B cell (primary cell): ENCODE data around the gene PPP2R2C. TPM values are rescaled to one million over a fixed set of nuclear protein-coding genes. Genes with fewer than 3 reads are reported as not detected.

ENCODE experiments used
- ATAC-seq: fragments of 200-7000 bp; cut with Tn5 transposase; one replicate; pipeline ENCODE4 v1.10.0; 2021; ENCODE audit warnings: low read depth, mild to moderate bottlenecking, moderate number of reproducible peaks, moderate library complexity
- CTCF ChIA-PET: fragments of 350-600 bp; sonication (Branson Sonifier 250); formaldehyde crosslinking; loops from one replicate; lab custom pipeline; 2021; ENCODE audit warnings: antibody characterized with exemption, inconsistent platforms; lab: Charles Lee
- POLR2A ChIA-PET: fragments of 350-600 bp; sonication (Branson Sonifier 250); formaldehyde crosslinking; loops from one replicate; lab custom pipeline; 2021; ENCODE audit warnings: antibody characterized with exemption; lab: Charles Lee
- DNase-seq: peaks from one replicate; pipeline ENCODE4 v3.0.0; 2013
- H2AFZ ChIP-seq: 2 replicates; pipeline ENCODE4 v1.6.1; 2012; ENCODE audit warnings: mild to moderate bottlenecking, low read depth, low read length; ENCODE audit not compliant: insufficient read depth, poor library complexity, severe bottlenecking
- H3K27ac ChIP-seq, 2 donors: 1 replicate in 1 of 2; 2 replicates in 1 of 2; pipeline ENCODE4 v1.5.1; 2012 to 2013; ENCODE audit warnings: low read length in 2 of 2, mild to moderate bottlenecking in 2 of 2, moderate library complexity in 1 of 2
- H3K27me3 ChIP-seq, 4 experiments: fragments of 200-600 bp in 1 of 4; sonication (generic) in 1 of 4; replicated peaks in 1 of 4; 1 replicate in 2 of 4; 2 replicates in 2 of 4; pipeline versions ENCODE4 v1.6.1 to v1.7.0; 2013 to 2016; ENCODE audit warnings: low read length in 3 of 4, mild to moderate bottlenecking in 2 of 4, mixed read lengths in 1 of 4, moderate library complexity in 1 of 4; ENCODE audit not compliant: insufficient read depth in 4 of 4, control insufficient read depth in 3 of 4; ENCODE audit errors: control extremely low read depth in 1 of 4
- H3K36me3 ChIP-seq, 2 experiments: replicated peaks in 1 of 2; 1 replicate in 1 of 2; 2 replicates in 1 of 2; pipeline versions ENCODE4 v1.6.1 to v1.7.1; 2013; ENCODE audit warnings: low read length in 1 of 2; ENCODE audit not compliant: insufficient read depth in 2 of 2, control insufficient read depth in 1 of 2; ENCODE audit errors: control extremely low read depth in 1 of 2, extremely low read depth in 1 of 2
- H3K4me1 ChIP-seq, 2 donors: fragments of 200-600 bp in 1 of 2; sonication (generic) in 1 of 2; 1 replicate in 1 of 2; 2 replicates in 1 of 2; pipeline versions ENCODE4 v1.5.1 to v1.6.1; 2013 to 2017; ENCODE audit warnings: low read length in 2 of 2; ENCODE audit not compliant: control insufficient read depth in 2 of 2, insufficient read depth in 2 of 2
- H3K4me2 ChIP-seq: replicated peaks from 2 replicates; pipeline ENCODE3; 2012; ENCODE audit warnings: mild to moderate bottlenecking, low read depth, low read length; ENCODE audit not compliant: poor library complexity, severe bottlenecking
- H3K4me3 ChIP-seq, 5 experiments: fragments of 200-600 bp in 1 of 5; sonication (generic) in 1 of 5; 1 replicate in 3 of 5; 2 replicates in 2 of 5; pipeline versions ENCODE4 v1.5.1 to v1.7.0; 2011 to 2016; ENCODE audit warnings: low read length in 4 of 5, mild to moderate bottlenecking in 4 of 5, low read depth in 2 of 5, control low read depth in 1 of 5, moderate library complexity in 1 of 5; ENCODE audit not compliant: insufficient read depth in 1 of 5; ENCODE audit errors: control extremely low read depth in 1 of 5, extremely low read depth in 1 of 5
- H3K79me2 ChIP-seq: fragments of 200-600 bp; sonication (generic); one replicate; pipeline ENCODE4 v1.6.0; 2016; ENCODE audit warnings: low read length; ENCODE audit not compliant: control insufficient read depth, insufficient read depth
- H3K9ac ChIP-seq: fragments of 200-600 bp; sonication (generic); 2 replicates; pipeline ENCODE4 v1.6.1; 2017; ENCODE audit warnings: mild to moderate bottlenecking, low read length, moderate library complexity
- H3K9me3 ChIP-seq, 3 donors: one replicate each; pipeline versions ENCODE4 v1.6.1 to v1.7.1; 2013; ENCODE audit warnings: low read length in 2 of 3; ENCODE audit not compliant: control insufficient read depth in 2 of 3, insufficient read depth in 1 of 3; ENCODE audit errors: control extremely low read depth in 1 of 3
- H4K20me1 ChIP-seq: 2 replicates; pipeline ENCODE4 v1.6.0; 2012; ENCODE audit warnings: mild to moderate bottlenecking, low read length; ENCODE audit not compliant: insufficient read depth, control insufficient read depth, poor library complexity, severe bottlenecking
- H3K27ac Mint-ChIP-seq: one replicate; pipeline ENCODE4 v1.8.0; 2021; ENCODE audit warnings: mixed read lengths
- H3K27me3 Mint-ChIP-seq: one replicate; pipeline ENCODE4 v1.8.0; 2021; ENCODE audit warnings: mixed read lengths
- H3K4me1 Mint-ChIP-seq: one replicate; pipeline ENCODE4 v1.8.0; 2021; ENCODE audit warnings: mixed read lengths
- H3K4me3 Mint-ChIP-seq: one replicate; pipeline ENCODE4 v1.8.0; 2021; ENCODE audit warnings: mixed read lengths
- H3K9me3 Mint-ChIP-seq: one replicate; pipeline ENCODE4 v1.8.0; 2022; ENCODE audit warnings: mixed read lengths; ENCODE audit not compliant: insufficient read depth
- CTCF ChIP-seq: fragments of 200-600 bp; IDR thresholded peaks from one replicate; pipeline ENCODE4 v1.8.0; 2022; ENCODE audit warnings: antibody characterized with exemption, mild to moderate bottlenecking
- EZH2 ChIP-seq: IDR thresholded peaks from 2 replicates; pipeline ENCODE4 v1.6.1; 2012; ENCODE audit warnings: borderline replicate concordance, low read depth, mild to moderate bottlenecking, moderate library complexity, low read length; ENCODE audit not compliant: insufficient read depth, poor library complexity, severe bottlenecking
- WGBS: methylation state at CpG from one replicate; pipeline ENCODE4 v1.1.5; 2013; ENCODE audit warnings: missing lambda C conversion rate; ENCODE audit not compliant: insufficient coverage; 5-methylcytosine and 5-hydroxymethylcytosine counted together
- intact Hi-C: fragments of 100-400 bp; cut with micrococcal nuclease; formaldehyde crosslinking; loops from one replicate; pipeline ENCODE4 v1.10.0; 2022
- polyA plus RNA-seq: library from polyadenylated mRNA; depleted of rRNA; stranded (reverse); fragments of >200 nt; gene quantifications from 2 replicates; pipeline ENCODE4 v1.2.3, GENCODE V29; 2012
- total RNA-seq, 2 donors: library from RNA; stranded (reverse); fragments of 120-200 nt in 1 of 2; gene quantifications; 1 replicate in 1 of 2; 2 replicates in 1 of 2; pipeline versions ENCODE4 v1.2.3 to v1.2.4, GENCODE V29; 2013 to 2022

Gene PPP2R2C
- total and polyA plus RNA-seq, 2 donors (not counting 1 experiment from before 2014, with no cell fraction given) = not detected

- Mint-ChIP-seq H3K4me1 (no peaks in the 10 kb centered on the region), H3K27ac (no peak overlapping the region), H3K27me3 (peaks cover 32% of the 10 kb centered on the region), H3K4me3 (no peak overlapping the region), H3K9me3 (no peaks in the 10 kb centered on the region)
- TF ChIP-seq CTCF = no peak
- Histone ChIP-seq H3K36me3 (no peaks in the 10 kb centered on the region), H3K27ac (no peak overlapping the region), H3K27me3 (peaks cover 0 to 4% (median 0%) of the 10 kb centered on the region in 4 experiments), H4K20me1 (no peaks in the 10 kb centered on the region), H3K4me2 (no peak overlapping the region), H3K4me1 (no peaks in the 10 kb centered on the region), H3K79me2 (no peaks in the 10 kb centered on the region), H3K9ac (no peak overlapping the region), H3K4me3 (no peak overlapping the region), H3K9me3 (no peaks in the 10 kb centered on the region), H2AFZ (no peak overlapping the region)
- 57% methylated on average over 19 of the region's 21 CpGs for WGBS
- ATAC-seq (no peak), DNase-seq (no peak)
- ChIA-PET CTCF (no interaction called here), POLR2A (no interaction called here)
- intact Hi-C loops = no loop called here
Measured at GRCh38 chr4:6380746-6381410, 91.5 kb downstream of the PPP2R2C start.

DNA sequence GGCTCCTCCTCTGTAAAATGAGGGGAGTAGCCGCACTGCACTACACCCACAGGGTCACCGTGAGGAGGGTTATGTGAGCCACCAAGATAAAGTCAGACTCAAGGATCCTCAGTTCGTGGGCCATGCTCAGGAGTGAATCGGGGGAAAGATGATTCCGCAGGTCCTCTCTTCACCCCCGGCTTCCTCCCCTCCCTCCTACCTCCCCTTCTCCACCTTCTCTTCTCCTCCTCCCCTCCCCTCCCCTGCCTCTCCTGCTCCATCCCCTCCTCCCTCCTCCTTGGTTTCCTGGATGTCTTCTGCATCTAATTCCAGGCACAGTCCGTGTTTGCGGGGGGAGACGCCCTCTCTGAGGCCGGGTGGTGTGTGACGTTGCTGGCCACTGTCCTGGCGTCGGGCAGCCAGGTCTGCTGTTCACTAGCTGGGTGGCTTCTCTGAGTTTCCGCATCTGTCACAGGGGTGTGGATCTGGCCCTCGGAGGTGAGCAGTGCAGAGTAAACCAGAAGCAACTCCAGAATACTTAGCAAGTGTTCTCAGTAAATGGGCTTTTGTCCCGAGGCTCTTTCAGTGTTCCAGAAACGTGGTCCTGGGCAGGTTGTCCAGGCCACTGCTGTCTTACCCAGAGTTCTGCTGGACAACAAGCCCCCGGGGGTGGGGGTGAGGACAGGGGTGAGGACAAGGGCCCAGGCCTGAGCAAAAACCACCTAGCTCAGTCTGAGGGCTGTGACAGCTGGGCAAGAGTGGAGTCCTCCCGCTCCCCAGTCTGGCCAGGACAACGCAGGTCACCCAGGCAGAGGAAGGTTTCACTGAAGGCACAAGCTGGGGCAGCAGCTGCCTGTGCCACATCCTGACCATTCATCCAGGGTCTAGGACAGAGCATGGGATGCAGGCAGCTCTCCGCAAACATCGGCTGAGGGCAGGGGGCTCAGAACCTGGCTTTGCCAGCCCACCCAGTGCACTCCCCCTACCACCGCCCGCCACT lies 92.4 kb downstream of the PPP2R2C start:
- no peak overlapping the region for H2AFZ ChIP-seq
- H3K4me2 ChIP-seq = no peak overlapping the region
- no peak for TF ChIP-seq EZH2
- no peak for TF ChIP-seq CTCF
- no peak overlapping the region for H3K4me3 ChIP-seq
- H3K4me1 ChIP-seq = no peaks in the 10 kb centered on the region
- DNase-seq (no peak), ATAC-seq (no peak)
- no peak overlapping the region for H3K9ac ChIP-seq
- H3K27me3 ChIP-seq = peaks cover 0 to 4% (median 0%) of the 10 kb centered on the region in 4 experiments
- H3K36me3 ChIP-seq = no peaks in the 10 kb centered on the region
- no peak overlapping the region for H3K4me3 Mint-ChIP-seq
- H3K9me3 ChIP-seq = no peaks in the 10 kb centered on the region
- WGBS = 36% methylated on average over 16 of the region's 24 CpGs
- H3K27ac Mint-ChIP-seq = no peak overlapping the region
- intact Hi-C loops = no loop called here
- H4K20me1 ChIP-seq = no peaks in the 10 kb centered on the region
- H3K79me2 ChIP-seq = no peaks in the 10 kb centered on the region
- no peaks in the 10 kb centered on the region for H3K4me1 Mint-ChIP-seq
- H3K27ac ChIP-seq = no peak overlapping the region
- ChIA-PET POLR2A (no interaction called here), CTCF (no interaction called here)
- no peaks in the 10 kb centered on the region for H3K9me3 Mint-ChIP-seq
- H3K27me3 Mint-ChIP-seq = peaks cover 30% of the 10 kb centered on the region
